ENCODE measurements around the gene ARHGAP9.

Gene ARHGAP9

GRCh38 chr12:57461276-57461916, 18.3 kb downstream of the ARHGAP9 start:
- no peaks in the 10 kb centered on the region for H3K36me3 ChIP-seq (replicated peaks; ENCODE audit: insufficient read depth, low read length)
- TF ChIP-seq EZH2 (optimal IDR thresholded peaks at IDR 0.05; ENCODE audit: low read depth, low read length), result no peak
- TF ChIP-seq, protein P1, sequence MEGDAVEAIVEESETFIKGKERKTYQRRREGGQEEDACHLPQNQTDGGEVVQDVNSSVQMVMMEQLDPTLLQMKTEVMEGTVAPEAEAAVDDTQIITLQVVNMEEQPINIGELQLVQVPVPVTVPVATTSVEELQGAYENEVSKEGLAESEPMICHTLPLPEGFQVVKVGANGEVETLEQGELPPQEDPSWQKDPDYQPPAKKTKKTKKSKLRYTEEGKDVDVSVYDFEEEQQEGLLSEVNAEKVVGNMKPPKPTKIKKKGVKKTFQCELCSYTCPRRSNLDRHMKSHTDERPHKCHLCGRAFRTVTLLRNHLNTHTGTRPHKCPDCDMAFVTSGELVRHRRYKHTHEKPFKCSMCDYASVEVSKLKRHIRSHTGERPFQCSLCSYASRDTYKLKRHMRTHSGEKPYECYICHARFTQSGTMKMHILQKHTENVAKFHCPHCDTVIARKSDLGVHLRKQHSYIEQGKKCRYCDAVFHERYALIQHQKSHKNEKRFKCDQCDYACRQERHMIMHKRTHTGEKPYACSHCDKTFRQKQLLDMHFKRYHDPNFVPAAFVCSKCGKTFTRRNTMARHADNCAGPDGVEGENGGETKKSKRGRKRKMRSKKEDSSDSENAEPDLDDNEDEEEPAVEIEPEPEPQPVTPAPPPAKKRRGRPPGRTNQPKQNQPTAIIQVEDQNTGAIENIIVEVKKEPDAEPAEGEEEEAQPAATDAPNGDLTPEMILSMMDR (IDR thresholded peaks at IDR 0.05; ENCODE audit: low read length), result no peak
- TF ChIP-seq EZH2phosphoT487 (IDR thresholded peaks at IDR 0.05; ENCODE audit: low read length), result no peak
- peaks cover 9% of the 10 kb centered on the region for H3F3A ChIP-seq (ENCODE audit: insufficient read depth, low read length)
- peaks cover 15% of the 10 kb centered on the region; the same call in 1 of the 2 replicates for H3K4me1 ChIP-seq (ENCODE audit: low read length)
- H3K9ac ChIP-seq (ENCODE audit: low read length), result peak overlapping the region; percentile 36; the same call in 1 of the 2 replicates
- H3K4me2 ChIP-seq (ENCODE audit: low read depth, low read length), result peak overlapping the region; percentile 100
- no peak for DNase-seq
- H3K79me2 ChIP-seq (ENCODE audit: low read length), result no peaks in the 10 kb centered on the region
- no peaks in the 10 kb centered on the region for H3K9me2 ChIP-seq (replicated peaks; ENCODE audit: insufficient read depth, low read length)
- H4K20me1 ChIP-seq (ENCODE audit: insufficient read depth, low read length), result no peaks in the 10 kb centered on the region
- peak overlapping the region; percentile 64; the same call in 1 of the 2 replicates for H2AFZ ChIP-seq (ENCODE audit: low read length)
- H3K9me3 ChIP-seq (replicated peaks; ENCODE audit: insufficient read depth, low read length), result no peaks in the 10 kb centered on the region
- peaks cover 34% of the 10 kb centered on the region for H3K27me3 ChIP-seq (replicated peaks; ENCODE audit: insufficient read depth, low read length)
- H3K27ac ChIP-seq (ENCODE audit: low read length), result no peak overlapping the region
- peak overlapping the region; percentile 80 for H3K4me3 ChIP-seq (ENCODE audit: low read length)

DNA sequence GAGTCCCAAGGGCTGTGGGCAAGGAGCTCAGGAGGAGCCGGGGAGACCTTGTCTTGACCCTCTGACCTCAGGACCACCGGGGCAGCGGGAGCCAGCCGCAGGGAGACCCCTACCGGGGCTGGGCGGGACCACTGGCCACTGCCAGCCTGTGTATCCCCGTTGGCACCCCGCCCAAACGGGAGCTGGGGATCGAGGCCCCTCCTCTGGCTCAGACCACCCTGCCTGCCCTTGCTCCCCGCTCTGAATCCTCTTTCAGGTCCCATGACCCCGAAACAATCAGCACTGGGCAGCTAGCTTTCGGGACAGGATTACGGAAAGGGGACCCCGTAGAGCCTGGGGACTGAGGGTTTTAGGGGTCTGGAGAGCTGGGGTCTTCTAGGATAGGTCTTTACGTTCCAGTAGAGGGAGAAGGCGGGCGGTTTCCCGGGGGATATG, 18.8 kb downstream of the ARHGAP9 start:
- H3K4me2 ChIP-seq (ENCODE audit: low read depth, low read length), result peak overlapping the region; percentile 100
- peaks cover 15% of the 10 kb centered on the region; the same call in 1 of the 2 replicates for H3K4me1 ChIP-seq (ENCODE audit: low read length)
- TF ChIP-seq EZH2phosphoT487 (IDR thresholded peaks at IDR 0.05; ENCODE audit: low read length) (no peak), EZH2 (optimal IDR thresholded peaks at IDR 0.05; ENCODE audit: low read depth, low read length) (no peak)
- TF ChIP-seq, protein P1 (IDR thresholded peaks at IDR 0.05; ENCODE audit: low read length), result no peak
- H3K9me3 ChIP-seq (replicated peaks; ENCODE audit: insufficient read depth, low read length), result no peaks in the 10 kb centered on the region
- H3K36me3 ChIP-seq (replicated peaks; ENCODE audit: insufficient read depth, low read length), result no peaks in the 10 kb centered on the region
- no peak overlapping the region for H2AFZ ChIP-seq (ENCODE audit: low read length)
- no peak overlapping the region for H3K9ac ChIP-seq (ENCODE audit: low read length)
- no peaks in the 10 kb centered on the region for H4K20me1 ChIP-seq (ENCODE audit: insufficient read depth, low read length)
- peaks cover 28% of the 10 kb centered on the region for H3K27me3 ChIP-seq (replicated peaks; ENCODE audit: insufficient read depth, low read length)
- H3K27ac ChIP-seq (ENCODE audit: low read length), result no peak overlapping the region
- H3K9me2 ChIP-seq (replicated peaks; ENCODE audit: insufficient read depth, low read length), result no peaks in the 10 kb centered on the region
- peaks cover 9% of the 10 kb centered on the region for H3F3A ChIP-seq (ENCODE audit: insufficient read depth, low read length)
- DNase-seq, result no peak
- peak overlapping the region; percentile 80 for H3K4me3 ChIP-seq (ENCODE audit: low read length)
- no peaks in the 10 kb centered on the region for H3K79me2 ChIP-seq (ENCODE audit: low read length)

DNA sequence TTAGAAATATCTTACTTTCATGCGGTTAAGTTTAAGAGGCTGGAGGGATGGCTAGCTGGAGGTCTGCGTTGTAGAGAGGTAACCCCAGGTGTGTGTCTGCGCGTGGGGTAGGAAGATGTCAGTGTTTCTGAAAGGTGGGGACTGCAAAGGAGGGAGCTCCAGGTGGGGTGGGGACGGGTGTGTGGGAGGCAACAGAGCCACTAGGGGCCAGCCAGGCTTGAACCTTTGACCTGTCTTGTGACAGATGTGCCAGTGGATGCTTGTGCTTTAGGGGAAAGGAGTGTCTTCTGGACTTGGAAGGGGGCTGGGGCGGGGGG, 19.2 kb downstream of the ARHGAP9 start:
- TF ChIP-seq, protein P1 (IDR thresholded peaks at IDR 0.05; ENCODE audit: low read length), result no peak
- TF ChIP-seq EZH2 (optimal IDR thresholded peaks at IDR 0.05; ENCODE audit: low read depth, low read length), result no peak
- no peak for TF ChIP-seq EZH2phosphoT487 (IDR thresholded peaks at IDR 0.05; ENCODE audit: low read length)
- Histone ChIP-seq H3K9me3 (replicated peaks; ENCODE audit: insufficient read depth, low read length) (no peaks in the 10 kb centered on the region), H3K79me2 (ENCODE audit: low read length) (no peaks in the 10 kb centered on the region), H3K9ac (ENCODE audit: low read length) (no peak overlapping the region), H3K36me3 (replicated peaks; ENCODE audit: insufficient read depth, low read length) (no peaks in the 10 kb centered on the region), H2AFZ (ENCODE audit: low read length) (no peak overlapping the region), H3K9me2 (replicated peaks; ENCODE audit: insufficient read depth, low read length) (no peaks in the 10 kb centered on the region), H3K4me1 (ENCODE audit: low read length) (peaks cover 19% of the 10 kb centered on the region), H3F3A (ENCODE audit: insufficient read depth, low read length) (peaks cover 9% of the 10 kb centered on the region), H3K4me3 (ENCODE audit: low read length) (peak overlapping the region; percentile 80), H3K4me2 (ENCODE audit: low read depth, low read length) (peak overlapping the region; percentile 100; the same call in 1 of the 2 replicates), H4K20me1 (ENCODE audit: insufficient read depth, low read length) (no peaks in the 10 kb centered on the region), H3K27ac (ENCODE audit: low read length) (no peak overlapping the region), H3K27me3 (replicated peaks; ENCODE audit: insufficient read depth, low read length) (peaks cover 24% of the 10 kb centered on the region)
- peak; percentile 10 for DNase-seq

Data from MM.1S (cell line).